HG02588 (cell line): ENCODE measurements around the gene IFT43.

Source experiments
- ATAC-seq: cut with Tn5 transposase; IDR thresholded peaks from one replicate; pipeline ENCODE4 v1.9.1; 2021; ENCODE audit warnings: mild to moderate bottlenecking, moderate library complexity; ENCODE audit not compliant: unreplicated experiment

The IFT43 gene

DNA sequence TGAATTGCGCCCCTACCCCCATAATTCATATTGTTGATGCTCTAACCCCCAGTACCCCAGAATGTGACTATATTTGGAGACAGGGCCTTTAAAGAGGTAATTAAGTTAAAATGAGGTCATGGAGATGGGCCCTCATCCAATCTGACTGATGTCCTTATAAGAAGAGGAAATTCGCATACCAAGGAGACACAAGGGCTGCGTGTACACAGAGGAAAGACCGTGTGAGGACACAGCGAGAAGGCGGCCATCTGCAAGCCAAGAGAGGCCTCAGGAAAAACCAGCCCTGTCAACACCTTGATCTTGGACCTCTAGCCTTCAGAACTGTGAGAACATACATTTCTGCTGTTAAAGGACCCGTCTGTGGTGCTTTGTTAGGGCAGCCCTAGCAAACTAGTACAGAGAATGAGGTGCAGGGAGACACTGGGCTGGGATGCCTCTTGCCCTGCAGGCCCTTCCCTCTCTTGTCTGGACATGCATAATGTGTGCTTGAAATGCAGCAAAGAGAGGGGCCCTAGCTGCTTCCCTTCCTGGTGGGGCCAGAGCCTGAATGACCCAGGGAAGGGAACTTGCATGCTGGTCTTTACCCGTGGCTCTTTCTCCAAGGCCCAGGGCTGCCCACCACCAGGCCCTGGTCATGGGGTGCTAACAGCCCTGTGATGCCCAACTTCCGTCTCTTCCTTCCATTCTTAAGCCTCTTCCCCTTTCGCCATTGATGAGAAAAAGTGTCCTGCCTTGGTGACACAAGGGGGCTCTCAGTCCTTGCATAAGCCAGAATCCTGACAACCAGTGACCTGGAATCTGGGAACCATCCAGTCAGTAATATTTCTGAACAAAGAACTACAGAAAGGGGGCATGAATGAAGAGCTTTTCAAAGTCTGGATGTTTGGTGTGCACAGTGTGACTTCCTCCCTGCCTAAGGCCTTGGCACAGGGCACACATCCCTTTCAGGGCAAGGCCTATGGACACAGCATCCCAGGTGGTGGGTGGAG is 116.1 kb downstream of the IFT43 start:
- no peak for ATAC-seq

GRCh38 chr14:76104802-76105355 is 119.3 kb downstream of the IFT43 start:
- no peak for ATAC-seq

- ATAC-seq = no peak
Observed at GRCh38 chr14:76106188-76106587, 120.6 kb downstream of the IFT43 start.

DNA sequence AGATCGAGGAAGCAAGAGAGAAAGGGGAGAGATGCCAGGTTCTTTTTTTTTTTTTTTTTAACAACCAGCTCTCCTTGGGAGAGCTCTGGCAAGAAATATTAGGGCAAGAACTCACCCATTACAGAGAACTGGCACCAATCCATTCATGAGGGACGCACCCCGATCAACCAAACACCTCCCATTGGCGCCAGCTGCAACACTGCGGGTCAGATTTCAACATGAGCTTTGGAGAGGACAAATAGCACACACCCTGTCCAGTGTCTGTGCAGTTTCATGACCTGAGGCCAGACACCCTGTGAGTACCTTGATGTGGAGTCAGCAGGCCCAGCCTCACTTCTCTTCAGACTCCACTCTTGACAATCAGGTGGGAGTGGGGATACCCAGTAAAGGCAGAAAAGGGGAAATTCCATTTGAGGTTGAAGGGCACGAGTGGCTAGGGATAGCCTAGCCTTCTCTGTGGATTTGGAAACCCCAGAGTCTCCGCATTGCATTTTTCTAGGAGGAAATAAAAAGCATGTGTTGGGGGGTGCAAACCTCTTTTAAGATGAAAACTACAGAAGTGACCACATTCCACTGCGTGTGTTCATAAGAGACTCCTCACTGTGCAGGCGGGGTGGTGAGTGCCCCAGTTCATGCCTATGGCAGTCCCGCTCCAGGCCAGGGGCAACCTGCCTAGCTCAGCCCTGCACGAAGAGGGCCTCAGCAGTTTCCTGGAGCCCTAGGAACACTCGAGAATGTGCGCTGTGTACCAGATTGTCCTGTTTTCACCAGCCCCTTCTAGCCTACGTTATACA is 123.7 kb downstream of the IFT43 start:
- no peak for ATAC-seq

GRCh38 chr14:76112889-76113624 is 127.5 kb downstream of the IFT43 start:
- no peak for ATAC-seq

GRCh38 chr14:76113691-76114090 is 128.1 kb downstream of the IFT43 start:
- no peak for ATAC-seq

DNA sequence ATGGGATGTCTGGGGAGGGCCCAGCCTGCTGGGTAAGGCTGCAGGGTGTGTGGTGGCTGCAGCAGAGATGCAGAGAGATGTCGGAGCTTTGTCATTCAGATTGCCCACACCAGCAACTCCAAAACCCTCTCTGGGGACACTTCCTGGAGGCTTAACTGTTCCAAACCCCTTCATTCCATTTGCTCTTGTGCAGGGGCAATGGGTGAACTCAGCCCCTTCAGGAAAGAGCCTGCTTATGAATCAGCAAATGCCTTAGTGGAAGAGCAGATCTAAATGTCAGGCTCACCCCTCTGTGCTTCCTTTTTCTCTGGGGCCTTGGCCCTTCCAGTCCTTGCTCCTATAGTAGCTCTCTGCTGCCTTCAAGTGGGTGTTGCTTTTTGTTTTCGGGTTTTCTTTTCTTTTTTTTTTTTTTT is 129.5 kb downstream of the IFT43 start:
- no peak for ATAC-seq

DNA sequence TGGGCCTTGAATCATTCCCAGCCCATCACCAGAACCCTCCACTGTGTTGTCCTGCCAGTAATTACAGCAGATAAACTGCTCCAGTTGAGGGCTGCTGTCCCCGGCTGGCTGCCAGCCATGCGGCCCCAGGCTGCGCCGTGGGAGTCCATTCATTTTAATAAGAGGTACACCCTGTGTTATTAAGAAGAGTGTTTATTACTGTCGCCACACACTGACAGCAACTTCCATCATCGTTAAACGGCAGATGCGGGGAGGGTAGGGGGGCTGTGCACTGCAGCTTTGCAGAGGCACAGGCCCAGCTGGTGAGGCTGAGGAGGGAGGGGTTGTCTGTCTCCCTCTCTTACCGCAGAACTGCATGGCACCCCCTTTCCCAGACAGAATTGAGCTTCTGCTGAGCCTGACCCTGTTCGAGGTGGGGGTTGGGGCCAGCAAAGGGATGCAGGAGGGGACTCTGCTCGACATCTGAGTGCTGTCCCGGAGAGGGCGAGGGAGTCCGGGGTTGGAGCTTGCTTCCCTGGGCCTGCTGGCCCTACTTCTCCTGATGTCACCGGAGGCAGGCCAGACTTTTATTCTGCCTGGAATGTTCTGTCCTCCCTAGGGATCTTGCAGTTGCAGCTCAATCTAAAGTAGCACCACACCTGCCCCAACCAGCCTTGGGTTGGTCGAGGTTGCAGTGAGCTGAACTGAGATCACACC is 132.4 kb downstream of the IFT43 start:
- no peak for ATAC-seq

DNA sequence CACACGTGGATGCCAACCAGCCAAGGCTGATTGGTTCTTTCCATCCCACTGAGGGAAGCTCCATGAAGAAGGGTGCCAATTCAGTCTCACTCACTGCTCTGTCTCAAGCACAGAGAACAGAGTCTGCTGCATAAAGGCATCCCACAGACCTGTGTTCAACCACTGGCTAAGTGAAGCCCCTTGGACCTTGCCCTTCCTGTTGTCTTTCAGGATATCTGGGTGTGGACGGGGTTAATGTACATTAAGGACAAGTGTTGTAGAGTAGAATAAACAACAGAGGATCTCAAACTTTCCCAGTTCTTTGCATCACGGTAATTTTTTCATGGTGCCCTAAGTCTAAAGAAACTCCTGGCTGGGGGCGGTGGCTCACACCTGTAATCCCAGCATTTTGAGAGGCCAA is 133.0 kb downstream of the IFT43 start:
- no peak for ATAC-seq

GRCh38 chr14:76121089-76121748 is 135.7 kb downstream of the IFT43 start:
- ATAC-seq = no peak

- ATAC-seq = no peak
Observed at GRCh38 chr14:76123426-76124225, 138.1 kb downstream of the IFT43 start.

DNA sequence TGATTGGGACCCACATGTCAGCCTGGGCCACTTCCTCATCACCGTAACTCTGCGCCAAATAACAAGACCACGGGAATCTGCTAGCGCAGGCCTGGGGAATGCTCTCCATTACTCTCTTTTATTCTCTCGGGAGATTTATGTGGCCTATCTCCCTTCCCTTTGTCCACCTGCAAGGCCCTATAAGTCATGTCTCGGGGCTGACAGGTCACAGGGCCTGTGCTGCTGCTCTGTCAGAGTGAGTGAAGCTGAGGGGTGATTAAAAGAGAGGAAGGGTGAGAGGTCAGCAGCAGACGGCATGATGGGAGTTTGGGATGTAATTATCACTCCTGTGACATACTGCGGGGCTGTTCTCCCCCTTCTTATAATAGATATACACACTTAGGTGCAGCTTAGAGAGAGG is 139.9 kb downstream of the IFT43 start:
- ATAC-seq = no peak

DNA sequence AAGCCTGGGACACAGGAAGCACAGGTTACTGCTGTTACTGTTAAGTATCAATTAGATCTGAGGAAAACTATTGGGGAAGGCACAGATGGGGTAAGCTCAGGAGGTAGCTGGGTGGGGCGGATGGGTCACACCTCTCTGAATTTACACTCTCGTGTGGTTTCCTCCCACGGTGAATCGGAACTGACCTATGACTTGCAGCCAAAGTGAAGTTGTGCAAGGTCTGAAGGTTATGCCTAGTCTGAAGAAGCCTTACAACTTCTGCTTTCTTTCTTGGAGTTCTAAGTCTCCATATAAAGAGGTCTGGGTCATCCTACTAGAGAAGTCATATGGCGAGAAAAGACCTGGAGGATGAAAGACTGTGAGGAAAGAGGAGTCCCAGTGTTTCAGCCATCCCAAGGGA is 140.5 kb downstream of the IFT43 start:
- no peak for ATAC-seq

DNA sequence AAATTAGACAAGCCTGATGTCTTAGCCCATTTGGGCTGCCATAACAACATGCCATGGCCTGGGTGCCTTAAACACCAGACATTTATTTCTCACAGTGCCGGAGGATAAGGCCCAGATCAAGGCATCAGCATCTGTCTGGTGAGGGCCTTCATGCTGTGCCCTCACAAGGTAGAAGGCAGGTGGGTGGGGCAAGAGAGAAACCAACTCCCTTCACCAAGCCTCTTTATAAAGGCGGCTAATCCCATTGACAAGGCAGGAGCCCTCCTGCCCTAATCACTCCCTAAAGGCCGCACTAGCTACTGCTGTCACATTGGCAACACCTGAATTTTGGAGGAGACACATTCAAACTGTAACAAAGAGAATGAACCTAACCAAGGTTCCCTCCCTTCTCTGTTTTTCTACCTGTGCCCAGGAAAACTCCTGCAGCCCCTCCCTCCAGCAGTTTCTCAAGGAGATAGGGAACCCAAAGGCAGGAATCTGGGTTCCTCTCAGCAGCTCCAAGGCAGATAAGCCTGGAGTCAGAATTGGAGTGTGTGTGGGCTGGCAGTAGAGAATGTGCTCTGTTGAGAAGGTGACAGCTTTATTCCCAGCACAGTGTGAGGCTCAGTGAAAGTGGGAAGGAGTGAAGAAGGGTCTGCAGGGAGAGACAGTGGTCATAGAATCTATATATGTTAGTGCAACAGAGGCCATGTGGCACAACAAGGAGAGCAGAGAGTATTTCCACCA is 144.5 kb downstream of the IFT43 start:
- ATAC-seq = no peak

- ATAC-seq = no peak
Observed at GRCh38 chr14:76131071-76131965, 145.8 kb downstream of the IFT43 start.

DNA sequence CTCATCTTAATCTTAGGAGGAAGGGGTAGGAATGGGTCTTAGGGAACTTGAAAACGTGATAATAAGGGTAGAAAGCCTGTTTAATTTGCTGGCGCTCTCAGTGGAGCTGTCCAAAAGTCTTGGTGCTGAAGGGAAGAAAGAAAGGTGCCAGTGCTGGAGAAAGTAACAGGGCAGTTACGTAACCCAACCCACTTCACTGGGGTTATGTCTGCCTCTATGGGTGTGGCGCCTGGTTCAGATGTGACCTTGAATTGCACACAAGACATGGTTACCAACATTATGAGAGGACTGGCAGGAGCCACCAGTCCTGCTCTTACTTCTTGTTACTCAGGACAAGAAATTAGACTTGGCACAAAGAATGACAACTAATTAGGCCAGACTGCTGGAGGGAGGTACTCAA is 147.5 kb downstream of the IFT43 start:
- no peak for ATAC-seq
